Vagina (tissue), 2 donors: ENCODE measurements around the gene ETS1.

Source experiments
- CTCF ChIP-seq, 3 experiments: fragments of 450-650 bp in 2 of 3; fragments of 200-600 bp in 1 of 3; sonication (generic) in 1 of 3; IDR thresholded peaks; one replicate each; pipeline ENCODE4 v1.5.1; 2017 to 2019; ENCODE audit warnings: antibody characterized with exemption in 3 of 3, mild to moderate bottlenecking in 2 of 3, moderate library complexity in 2 of 3
- POLR2AphosphoS5 ChIP-seq, 2 donors: sonication (generic); formaldehyde crosslinking; IDR thresholded peaks; one replicate each; pipeline ENCODE4 v1.9.0; 2017; ENCODE audit warnings: antibody characterized with exemption in 2 of 2, mild to moderate bottlenecking in 2 of 2, low read depth in 1 of 2; ENCODE audit not compliant: insufficient read depth in 1 of 2

GRCh38 chr11:128509621-128510389 is 77.6 kb downstream of the ETS1 start:
- TF ChIP-seq CTCF (IDR thresholded peaks at IDR 0.05) (no peak), POLR2AphosphoS5 (IDR thresholded peaks at IDR 0.05; ENCODE audit: insufficient read depth in 1 of 2, low read depth in 1 of 2) (no peak)
